DMS153 treated with DMSO at 0.1 percent for 48 hours (cell line): ENCODE data around the gene DOC2B.
"Not testable (repeated sequence)": the region's sequence is repeated elsewhere in the genome, so short reads cannot be mapped to it uniquely, and the experiment has no call there.

ENCODE experiments used
- DNase-seq: peaks from one replicate; lab custom pipeline; 2025; ENCODE audit not compliant: unreplicated experiment; lab: John Stamatoyannopoulos, UW

The DOC2B gene

DNA sequence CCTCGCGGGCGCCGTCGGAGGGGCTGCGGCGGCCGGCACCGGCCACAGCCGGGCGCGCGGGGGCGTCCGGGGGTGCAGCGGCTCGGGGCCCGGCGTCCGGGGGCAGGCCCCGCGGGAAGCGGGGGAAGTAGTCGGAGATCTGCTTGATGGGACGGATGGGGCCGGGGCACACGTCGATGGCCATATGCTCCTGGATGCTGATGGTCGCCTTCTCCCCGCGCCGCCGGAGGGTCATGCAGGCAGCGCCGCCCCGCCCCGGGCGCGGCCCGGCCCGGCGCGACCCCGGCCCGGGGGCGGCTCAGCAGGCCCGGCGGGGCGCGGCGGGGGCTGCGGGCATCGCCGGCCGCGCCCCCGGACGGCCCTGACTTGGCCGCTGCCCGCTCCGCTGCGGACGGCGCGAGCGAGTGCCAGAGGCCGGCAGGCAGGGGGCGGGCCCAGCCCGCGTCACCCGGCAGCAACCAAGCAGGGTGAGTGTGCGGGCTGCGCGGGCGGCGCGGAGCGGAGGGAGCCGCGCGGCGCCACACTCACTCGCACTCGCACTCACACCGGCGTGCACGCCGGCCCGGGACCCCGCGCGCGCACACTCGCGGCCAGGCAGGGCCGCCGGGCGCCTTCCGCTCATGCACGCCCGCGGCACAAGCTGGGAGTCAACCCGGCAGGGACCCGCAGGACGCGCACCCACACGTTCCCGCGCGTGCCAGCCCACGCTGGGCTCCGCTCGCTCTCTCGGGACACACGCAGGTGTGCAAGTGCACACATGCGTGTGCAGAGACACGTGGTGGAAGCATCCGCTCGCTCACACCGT is at the start of gene DOC2B:
Gene DOC2B (minus strand): TSS at position 406 of the 805 bp plus-strand sequence. CDS start 171 bp downstream, at position 235.
- DNase-seq, result no peak

DNA sequence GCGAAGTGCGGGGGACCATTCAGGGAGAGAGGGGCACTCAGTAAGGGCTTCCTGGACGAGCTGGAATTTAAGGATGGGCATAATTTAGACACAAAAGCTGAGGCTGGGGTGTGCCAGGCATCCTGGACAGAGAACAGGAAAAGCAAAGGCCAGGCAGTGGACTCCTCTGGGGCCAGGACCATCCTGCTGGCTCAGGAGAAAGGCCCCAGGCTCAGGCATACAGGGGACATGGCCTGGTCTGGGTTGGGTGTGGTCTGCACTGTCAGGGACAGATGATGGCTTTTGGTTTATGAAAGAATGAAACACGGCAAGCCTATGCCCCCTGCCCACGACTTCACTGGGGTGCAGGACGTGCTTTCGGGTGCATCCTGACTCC is 48.9 kb upstream of the DOC2B start:
- DNase-seq, result no peak

DNA sequence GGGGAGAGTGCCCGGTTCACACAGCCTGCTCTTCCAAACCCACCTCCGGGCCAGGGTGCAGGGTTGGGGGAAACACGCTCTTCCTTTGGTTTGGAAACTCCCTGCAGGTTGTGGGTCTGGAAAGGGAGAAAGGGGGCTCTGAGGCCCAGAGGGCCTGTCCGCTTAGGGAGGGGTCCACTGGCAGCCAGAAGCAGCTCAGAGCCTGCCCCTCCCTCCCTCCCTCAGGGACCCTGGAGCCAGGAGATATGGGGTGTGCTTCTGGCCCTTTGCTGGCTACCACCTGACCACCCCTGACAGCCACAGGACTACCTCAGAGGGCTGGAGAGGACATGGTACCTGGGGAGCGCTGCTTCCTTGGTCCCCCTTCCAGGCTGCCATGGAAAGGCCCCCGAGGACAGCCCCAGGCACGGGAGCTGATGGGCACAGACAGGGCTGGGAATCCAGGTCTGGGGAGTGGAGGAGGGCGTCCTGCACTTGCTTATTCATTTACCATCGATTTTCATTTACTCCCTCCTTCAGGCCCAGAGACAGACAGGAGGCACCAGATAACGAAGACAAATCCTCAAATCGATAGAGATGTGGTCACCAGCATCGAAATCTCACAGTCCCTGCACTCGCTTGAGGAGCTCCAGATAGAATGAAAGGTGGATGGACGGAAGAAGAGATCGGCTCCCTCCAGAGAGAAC is 48.4 kb upstream of the DOC2B start:
- no peak for DNase-seq

DNA sequence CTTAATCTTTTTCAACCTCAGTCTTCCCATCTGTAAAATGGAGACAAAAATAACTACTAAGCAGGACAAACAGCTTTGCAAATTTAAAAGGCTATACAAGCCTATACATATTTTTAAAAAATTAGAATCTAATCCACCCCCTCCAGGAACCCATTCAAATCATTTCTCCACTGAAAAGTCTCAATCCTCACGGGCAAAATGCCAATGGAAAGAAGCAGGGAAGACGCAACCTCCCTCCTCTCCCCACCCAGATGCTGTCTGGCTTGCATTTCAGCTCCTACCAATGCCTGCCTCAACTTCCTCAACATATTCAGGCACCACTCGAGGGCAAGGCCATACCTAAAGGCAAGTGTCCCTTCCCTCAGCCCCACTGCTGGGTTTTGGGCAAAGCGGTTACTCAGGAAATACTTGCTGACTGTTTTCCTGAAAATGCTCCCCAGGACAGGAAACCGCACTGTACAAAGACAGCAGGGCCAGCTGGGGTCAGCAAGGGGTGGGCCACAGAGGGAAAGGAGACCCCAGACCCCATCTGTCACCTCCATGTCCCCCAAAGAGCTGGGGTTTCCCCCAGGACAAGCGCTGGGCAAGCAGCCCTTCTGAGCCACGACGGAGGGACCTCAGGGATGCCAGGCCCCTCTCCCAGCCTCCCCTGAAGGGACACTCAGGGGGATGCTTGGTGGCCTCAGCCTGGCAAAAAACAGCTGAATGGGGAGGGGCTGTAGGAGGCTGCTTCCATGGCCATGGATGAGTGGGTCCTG is 47.7 kb upstream of the DOC2B start:
- DNase-seq, result no peak

DNA sequence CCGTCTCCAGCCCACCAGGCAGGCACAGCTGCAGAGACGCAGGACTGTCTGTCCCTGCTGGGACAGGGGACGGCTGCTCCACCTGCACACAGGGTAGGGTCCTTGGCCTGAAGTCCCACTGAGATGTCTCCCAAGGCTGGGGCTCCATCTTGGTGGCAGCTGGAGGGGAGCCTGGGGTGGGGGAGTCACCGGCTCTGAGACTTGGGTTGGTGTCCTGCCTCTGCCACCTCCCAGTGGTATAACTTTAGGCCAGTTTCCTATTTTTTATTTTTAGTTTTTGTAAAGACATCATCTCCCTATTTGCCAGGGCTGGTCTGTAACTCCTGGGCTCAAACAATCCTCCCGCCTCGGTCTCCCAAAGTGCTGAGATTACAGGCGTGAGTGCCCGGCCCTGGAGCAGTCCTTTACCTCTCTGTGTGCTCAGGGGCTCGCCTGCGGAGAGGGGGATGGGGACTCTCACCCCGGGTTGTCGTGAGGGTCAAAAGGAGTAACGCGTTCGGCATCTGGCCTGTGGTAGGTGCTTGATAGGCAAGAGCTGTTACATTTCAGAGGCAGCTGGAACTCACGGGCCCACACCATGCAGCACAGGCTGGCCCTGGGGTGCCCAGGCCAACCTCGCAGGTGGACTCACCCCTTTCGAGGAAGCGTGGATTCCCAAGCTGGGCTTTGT is 46.6 kb upstream of the DOC2B start:
- DNase-seq, result no peak

DNA sequence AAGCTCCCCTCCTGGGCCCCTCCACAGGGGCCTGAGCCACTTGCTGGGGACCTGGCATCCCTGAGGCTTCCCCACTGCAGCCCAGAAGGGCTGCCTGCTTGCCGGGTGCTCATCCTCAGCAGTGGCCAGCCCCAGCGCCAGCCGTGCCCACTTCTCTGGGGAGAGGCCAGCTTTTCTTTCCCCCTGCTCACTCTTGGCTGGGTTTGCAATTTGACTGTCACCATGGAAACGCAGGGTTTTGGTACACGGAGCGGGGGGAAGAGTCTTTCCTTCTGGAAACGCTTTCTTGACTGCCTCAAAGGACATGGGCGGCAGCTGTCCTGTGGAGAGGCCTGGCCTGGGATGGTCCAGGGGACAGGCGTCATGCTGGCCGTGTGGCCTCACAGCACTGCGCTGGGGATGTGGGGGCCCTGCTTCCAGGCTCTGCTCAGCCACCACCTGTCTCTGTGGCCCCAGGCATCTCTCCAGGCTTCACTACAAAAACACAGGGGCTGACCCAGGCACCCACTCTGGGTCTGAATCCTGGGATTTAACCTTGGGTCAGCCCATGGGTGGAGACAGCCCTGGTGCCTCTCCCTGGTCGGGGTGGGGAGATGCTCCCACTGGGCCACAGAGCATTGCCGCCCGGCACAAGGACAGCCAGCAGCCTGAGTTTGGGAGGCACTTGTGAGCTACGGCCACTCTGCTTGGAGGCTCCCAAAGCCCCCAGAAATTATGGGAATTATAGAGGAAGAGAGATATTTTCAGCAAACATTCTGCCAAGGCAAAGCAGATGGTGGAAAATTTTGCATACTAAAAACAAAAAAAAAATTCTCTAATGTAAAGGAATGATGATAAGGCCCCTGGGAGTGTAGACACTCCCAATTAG is 45.9 kb upstream of the DOC2B start:
- no peak for DNase-seq

DNA sequence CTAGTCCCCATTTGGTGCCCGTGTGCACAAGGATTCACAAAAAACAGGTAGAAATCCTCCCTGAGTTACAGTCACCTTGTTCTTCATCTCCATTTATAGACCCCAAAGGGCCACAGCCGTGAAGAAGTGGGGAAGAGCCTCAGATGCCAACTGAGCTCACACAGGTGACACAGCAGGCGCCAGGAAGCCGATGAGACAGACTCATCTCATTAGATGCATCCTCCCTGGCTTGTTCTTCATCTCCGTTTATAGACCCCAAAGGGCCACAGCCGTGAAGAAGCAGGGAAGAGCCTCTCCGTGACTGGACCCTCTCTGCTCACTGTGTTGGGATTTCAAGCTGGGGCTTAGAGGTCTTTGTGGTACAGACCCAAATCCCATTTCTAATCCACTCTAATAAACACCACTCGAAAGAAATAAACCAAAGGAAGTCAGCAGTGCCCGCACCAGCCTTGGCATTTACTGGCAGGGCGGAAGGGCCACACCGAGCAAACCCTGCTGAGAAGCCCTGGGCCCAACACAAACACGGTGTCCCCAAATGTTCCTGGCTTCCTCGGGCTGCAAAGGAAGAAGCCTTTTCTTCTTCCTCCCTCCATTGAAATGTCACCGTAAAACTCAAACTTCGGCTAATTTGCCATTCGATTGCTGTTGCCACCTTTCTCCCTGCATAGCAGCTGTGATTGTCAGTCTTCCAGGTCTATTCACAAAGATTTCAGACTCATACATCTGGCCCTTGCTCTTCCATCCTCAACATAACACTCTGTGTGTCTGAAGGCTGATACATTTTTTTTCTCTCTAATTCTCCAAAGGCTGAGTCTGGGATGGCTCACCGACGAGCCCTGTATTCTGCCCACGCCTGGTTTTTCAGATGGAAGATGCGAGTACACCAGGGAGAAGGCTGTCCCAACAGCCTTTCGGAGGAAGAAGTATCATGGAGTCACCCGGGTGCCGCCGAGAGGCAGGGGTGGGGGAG is 44.9 kb upstream of the DOC2B start:
- no peak for DNase-seq

DNA sequence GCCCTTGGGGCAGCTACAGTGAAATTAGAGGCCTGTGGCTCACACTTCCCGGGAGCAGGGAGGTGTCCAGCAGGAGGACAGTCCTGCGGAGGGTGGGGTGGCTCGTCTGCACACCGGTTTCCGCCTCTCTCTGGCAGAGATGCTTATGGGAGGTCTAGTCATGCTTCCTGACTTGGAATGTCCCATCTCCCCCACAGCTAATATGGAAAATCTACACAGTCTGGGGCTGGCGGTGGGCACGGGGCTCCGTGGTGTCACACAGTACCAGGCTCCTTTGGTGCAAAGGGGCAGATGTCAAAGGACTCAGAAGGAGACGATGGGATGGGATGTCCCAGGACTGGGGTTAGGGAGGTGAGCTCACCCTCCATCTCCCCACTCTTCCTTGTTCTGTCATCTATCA is 44.1 kb upstream of the DOC2B start:
- no peak for DNase-seq

DNA sequence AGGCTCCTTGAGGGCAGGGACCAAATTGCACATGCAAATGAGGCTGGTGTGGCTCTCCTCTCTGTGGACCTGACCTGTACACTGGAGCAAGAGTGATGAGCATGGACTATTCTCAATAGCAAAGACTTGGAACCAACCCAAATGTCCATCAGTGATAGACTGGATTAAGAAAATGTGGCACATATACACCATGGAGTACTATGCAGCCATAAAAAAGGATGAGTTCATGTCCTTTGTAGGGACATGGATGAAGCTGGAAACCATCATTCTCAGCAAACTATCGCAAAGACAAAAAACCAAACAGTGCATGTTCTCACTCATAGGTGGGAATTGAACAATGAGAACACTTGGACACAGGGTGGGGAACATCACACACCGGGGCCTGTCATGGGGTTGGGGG is 43.1 kb upstream of the DOC2B start:
- DNase-seq, result not testable (repeated sequence)

DNA sequence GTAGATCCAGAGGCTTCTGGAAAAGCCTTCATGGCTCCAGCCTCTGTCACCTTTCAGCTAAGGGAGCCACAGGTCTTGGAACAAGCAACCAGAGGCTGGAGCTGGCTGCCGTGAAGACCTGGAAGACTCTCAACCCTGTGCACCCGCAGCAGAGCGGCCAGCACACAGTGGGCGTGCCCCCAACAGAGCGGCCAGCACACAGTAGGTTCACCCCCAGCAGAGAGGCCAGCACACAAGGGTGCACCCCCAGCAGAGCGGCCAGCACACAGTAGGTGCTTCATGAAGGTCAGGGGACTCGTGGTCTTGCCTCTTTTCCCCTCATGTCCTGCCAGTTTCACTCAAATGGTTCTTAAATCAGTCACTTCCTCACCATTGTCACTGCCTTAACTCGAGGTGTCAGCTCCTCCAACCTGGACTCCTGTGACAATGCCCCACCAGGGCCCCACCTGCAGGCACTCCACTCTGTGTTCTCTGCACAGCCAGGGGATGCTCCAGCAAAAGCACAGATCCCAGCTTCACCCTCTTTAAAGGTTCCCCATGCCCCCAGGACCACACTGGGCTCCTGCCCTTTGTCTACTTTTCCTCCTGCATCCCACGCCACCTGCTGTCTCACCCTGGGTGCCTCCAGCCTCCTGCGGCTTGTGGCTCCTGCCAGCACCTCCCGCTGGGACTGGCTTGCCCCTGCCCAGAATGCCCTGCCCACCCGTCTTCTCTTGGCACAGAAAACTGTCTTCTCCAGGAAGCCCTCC is 42.4 kb upstream of the DOC2B start:
- no peak for DNase-seq

DNA sequence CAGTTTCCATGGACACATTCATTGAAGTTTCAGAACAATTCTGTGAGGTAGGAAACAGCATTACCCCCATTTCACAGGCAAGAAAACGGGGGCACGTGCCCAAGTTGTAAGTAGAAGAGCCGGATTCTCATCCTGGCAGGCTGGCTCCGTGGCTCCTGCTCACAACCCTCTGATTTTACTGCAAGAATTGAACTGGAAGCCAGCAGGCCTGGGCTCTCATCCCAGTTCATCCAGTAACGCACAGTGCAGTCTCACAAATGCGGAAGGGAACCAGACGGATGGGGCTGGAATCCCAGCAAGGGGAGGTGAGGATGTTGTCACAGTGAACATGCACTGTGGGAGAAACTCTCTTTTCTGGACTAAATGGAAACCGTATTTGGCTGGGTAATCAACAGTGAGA is 40.7 kb upstream of the DOC2B start:
- no peak for DNase-seq

DNA sequence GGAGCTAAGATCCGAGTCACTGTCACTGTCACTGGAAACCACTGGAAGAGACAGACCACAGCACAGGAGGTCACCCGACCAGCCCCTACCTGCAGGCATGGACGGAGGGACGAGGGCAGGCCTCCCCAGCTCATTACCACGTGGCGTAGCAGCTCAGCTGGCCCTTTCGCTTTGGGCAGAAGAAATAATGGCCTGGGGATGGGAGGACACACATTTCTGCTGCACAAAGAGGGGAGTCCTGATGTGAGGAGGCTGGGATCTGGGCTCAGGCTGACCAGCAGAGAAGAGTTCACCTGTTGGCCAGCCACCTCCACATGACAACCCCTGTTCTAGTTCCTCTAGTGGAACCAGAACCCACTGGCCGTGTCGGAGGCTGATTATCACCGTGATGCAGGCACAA is 38.2 kb upstream of the DOC2B start:
- no peak for DNase-seq

DNA sequence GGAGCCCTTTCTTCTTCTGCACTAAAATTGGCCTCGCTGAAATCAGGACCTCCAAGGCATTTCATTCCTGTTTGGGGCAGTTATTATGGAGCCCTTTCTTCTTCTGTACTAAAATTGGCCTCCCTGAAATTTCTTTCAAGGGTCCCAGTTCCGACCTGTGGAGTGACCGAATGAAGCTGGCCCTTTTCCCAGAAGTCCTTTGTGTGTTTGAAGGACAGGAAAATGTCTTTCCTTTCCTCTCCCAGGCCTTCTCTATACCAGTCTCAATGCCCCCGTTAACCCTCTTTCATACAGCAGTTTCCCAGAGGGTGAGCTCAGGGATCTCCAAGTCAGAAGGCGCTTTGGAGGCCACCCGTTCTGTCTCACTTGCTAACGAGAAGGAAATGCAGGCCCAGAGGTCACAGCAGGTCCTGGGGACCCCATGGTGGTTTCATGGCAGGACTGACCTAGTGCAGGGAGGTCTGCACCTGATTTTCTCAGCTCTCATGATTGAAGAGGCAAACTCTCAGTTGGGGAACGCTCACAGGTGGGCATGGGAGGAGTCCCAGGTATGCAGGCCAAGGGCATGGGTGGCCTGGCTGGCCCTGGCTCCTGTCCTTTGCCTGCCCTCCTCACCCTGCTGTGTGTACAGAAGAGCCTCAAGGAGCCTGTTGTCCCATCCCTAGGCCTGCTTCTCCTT is 37.1 kb upstream of the DOC2B start:
- DNase-seq, result no peak

DNA sequence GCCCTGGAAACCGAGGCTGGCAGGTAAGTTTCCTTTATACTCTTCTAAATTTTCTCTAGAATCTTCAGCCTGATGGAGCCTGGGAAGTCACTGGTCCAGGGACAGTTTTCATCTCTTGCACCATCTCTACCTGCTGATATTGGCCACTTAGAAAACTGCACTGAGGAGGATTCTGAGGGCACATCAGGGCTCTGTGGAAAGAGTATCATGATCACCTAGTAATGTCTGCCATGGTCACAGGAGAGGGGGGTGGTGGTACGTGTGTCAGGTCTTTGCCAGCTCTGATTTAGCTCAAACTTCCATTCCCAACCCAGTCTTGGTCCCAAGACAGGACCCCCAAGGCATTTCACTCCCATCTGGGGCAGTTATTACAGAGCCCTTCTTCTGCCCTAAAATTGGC is 35.2 kb upstream of the DOC2B start:
- DNase-seq, result no peak

DNA sequence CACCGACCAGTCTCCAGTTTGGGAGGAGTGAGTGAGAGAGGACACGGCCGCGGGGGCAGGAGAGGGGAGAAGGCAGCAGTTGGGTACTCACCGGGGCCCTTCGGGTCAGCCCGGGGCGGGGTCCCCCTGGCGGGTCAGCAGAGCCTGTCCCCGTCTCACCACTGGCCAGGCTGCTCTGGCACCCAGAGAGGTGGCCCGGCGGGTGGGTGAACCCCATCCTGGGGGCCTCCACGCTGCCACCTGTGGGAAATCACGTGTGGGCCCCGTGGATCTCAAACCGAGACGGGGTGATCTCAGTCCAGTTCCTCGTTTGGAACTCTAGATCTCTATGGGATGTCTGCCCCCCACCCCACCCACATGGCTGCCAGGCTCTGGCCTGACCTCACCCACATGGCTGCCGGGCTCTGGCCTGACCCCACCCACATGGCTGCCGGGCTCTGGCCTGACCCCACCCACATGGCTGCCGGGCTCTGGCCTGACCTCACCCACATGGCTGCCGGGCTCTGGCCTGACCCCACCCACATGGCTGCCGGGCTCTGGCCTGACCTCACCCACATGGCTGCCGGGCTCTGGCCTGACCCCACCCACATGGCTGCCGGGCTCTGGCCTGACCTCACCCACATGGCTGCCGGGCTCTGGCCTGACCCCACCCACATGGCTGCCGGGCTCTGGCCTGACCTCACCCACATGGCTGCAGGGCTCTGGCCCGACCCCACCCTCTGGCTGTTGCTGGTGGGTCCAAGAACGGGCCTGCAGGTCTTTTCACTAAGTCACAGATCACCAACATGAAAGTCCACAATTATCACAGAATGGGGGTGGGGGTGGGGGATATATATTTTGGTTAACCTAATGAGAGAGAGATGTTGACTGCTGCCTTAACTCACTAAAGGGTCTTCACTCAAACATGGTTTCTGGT is 34.4 kb upstream of the DOC2B start:
- DNase-seq, result not testable (repeated sequence)

DNA sequence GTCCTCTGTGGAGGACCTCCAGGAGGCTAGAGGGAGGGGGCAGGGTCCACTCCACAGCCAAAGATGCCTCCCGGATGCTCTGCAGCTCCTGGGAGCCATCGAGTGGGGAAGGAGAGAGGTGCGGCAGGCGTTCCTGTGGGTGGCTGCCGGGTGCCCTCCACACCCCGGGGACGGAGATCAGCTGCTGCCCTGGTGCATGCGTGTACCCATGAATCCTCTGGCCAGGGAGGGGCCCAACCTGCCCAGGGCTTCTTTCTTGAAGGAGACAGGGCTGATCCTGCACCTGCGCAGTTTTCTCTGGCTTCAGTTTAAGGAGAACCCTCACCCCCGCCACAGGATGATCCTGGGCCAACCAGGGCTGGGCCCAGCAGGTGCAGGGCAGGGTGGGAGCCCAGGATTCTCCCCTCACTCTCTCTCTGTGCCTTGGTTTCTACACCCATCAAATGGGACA is 33.5 kb upstream of the DOC2B start:
- DNase-seq, result no peak
